Stomach (tissue), 4 donors: ENCODE results near the gene SLC25A48.

Experiments used
- CTCF ChIP-seq, 7 experiments: fragments of 450-650 bp in 4 of 7; fragments of 200-600 bp in 3 of 7; sonication (generic) in 3 of 7; IDR thresholded peaks; one replicate each; pipeline ENCODE4 v1.5.1; 2016 to 2019; ENCODE audit warnings: antibody characterized with exemption in 7 of 7, control low read depth in 2 of 7, mild to moderate bottlenecking in 1 of 7
- EP300 ChIP-seq: sonication (generic); formaldehyde crosslinking; IDR thresholded peaks from one replicate; pipeline ENCODE4 v1.6.1; 2017; ENCODE audit warnings: antibody characterized with exemption

GRCh38 chr5:135869276-135869675 is 34.8 kb downstream of the SLC25A48 start:
- TF ChIP-seq CTCF (IDR thresholded peaks at IDR 0.05), result no peak
- TF ChIP-seq EP300, result no peak
